Cortex of kidney (tissue), 1 donor: ENCODE measurements around the gene HOXB5.

Experiments used
- DNase-seq: peaks from one replicate; lab custom pipeline; 2025; lab: John Stamatoyannopoulos, UW

The HOXB5 gene

GRCh38 chr17:48559122-48559839 is 34.3 kb downstream of the HOXB5 start:
- DNase-seq = no peak

- no peak for DNase-seq
Measured at GRCh38 chr17:48558831-48559121, 34.8 kb downstream of the HOXB5 start.

GRCh38 chr17:48558057-48558830 is 35.3 kb downstream of the HOXB5 start:
- DNase-seq = no peak

GRCh38 chr17:48556576-48557401 is 36.8 kb downstream of the HOXB5 start:
- no peak for DNase-seq

- DNase-seq = no peak
Measured at GRCh38 chr17:48556229-48556575, 37.4 kb downstream of the HOXB5 start.

- DNase-seq = no peak
Measured at GRCh38 chr17:48555258-48556228, 38.0 kb downstream of the HOXB5 start.

GRCh38 chr17:48554412-48555257 is 38.9 kb downstream of the HOXB5 start:
- no peak for DNase-seq

- DNase-seq = no peak
Measured at GRCh38 chr17:48553826-48554225, 39.8 kb downstream of the HOXB5 start.

- DNase-seq = no peak
Measured at GRCh38 chr17:48553190-48553547, 40.4 kb downstream of the HOXB5 start.

GRCh38 chr17:48552466-48553189 is 41.0 kb downstream of the HOXB5 start:
- no peak for DNase-seq

GRCh38 chr17:48551596-48552465 is 41.7 kb downstream of the HOXB5 start:
- DNase-seq = no peak

GRCh38 chr17:48551214-48551555 is 42.4 kb downstream of the HOXB5 start:
- no peak for DNase-seq

- no peak for DNase-seq
Measured at GRCh38 chr17:48550502-48551213, 42.9 kb downstream of the HOXB5 start.

- no peak for DNase-seq
Measured at GRCh38 chr17:48549914-48550501, 43.6 kb downstream of the HOXB5 start.

- DNase-seq = no peak
Measured at GRCh38 chr17:48549281-48549630, 44.3 kb downstream of the HOXB5 start.

- DNase-seq = no peak
Measured at GRCh38 chr17:48548523-48549280, 44.9 kb downstream of the HOXB5 start.

- DNase-seq = no peak
Measured at GRCh38 chr17:48547808-48548522, 45.6 kb downstream of the HOXB5 start.
